DMS53 treated with DMSO at 0.1 percent for 48 hours (cell line): Measurements from ENCODE around the gene ATP6V1A.

ENCODE experiments used
- DNase-seq: peaks from one replicate; lab custom pipeline; 2025; ENCODE audit not compliant: unreplicated experiment; lab: John Stamatoyannopoulos, UW

ATP6V1A gene

DNA sequence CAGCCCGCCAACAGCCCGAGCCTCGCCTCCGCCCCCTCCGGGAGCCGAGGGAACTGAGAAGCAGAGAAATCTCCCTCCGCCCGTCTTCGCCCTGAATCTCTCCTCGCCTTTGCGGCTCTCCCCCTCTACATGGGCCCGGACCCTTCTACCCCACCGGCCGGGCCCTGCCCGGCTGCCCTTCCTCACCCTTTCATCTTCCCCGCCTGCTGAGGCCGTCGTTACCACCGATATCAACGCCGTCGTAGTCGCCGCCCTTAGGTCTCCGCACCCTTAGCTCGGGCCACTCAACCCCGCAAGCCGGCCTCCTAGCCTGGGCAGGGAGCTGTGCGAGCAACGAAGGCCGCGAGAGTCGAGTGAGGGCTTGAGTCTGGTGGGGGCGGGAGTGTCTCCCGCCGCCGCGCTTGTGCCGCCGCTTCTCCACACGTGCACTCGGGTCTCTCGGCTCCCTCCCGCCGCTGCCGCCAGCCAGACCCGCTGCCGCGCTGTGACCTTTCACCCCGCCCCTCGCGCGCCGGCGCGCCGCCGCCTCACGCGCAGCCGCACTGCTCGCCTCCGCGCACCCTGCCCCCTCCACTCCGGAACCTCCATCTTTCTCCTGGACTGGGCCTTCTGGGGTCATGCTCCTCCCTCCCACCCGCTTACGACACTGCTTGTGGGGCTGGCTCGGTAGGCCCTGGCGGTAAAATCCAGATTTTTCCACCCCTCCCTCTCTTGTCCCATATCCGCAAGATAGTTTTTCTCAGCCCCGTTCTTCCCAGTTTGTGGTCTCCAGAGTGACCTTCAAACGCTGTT, 883 bp upstream of the ATP6V1A start, which contains the start of gene NAA50:
Gene NAA50 (minus strand): TSS at position 494 of the 792 bp plus-strand sequence. CDS start 300 bp downstream, at position 194.
- DNase-seq: peak; percentile 68

DNA sequence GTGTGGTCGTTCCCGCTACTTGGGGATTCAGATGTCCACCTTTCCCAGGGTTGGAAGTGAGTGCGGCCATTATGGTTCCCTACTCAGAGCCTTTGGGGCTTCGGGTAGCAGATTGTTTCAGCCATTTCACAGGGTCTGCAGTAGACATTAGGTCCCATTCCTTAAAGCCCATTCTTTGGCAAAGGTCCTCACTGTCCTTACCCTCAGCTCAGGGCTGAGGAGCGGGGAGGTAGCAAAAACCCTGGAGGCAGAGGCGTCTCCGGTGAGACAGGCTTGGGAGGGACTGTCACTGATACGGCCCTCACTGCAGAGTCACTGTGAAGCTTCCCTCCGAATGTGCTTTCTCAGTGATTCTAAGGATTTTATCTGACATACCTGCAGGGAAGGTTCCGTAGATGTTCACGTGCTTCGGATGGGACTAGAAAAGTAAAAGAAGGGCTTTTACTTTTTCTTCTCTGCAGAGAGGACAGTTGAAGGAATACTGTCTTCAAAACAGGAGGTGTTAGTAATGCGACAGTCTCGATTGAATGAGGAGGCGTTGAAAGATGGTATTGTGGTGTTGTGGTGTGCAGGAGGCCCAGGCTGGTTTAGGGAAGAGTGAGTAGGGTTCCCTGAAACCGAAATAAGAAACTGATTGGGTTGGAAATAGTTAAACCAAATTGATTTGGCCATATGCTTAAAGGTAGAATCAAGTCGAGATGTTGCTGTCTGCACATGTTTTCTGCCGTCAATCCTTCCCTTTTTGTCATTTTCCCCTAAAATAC, 630 bp downstream of the ATP6V1A start:
- DNase-seq: no peak

DNA sequence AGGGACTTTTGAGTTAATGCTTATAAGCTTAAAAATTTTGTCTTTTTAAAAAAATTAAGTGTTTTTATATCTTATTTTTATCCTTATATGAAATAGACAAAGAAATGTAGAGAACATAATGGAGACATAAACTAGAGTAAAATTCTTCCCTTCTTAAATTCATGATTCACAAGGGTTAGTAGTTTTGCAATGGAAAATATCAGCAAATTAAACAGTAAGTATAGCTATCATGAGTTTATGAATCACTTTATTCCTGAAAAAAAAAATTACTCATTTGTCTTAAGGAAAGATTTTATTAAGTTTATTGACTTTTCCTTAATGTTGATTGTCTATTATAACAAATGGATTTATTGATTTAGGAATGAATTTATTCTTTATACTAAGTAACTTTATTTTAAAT, 4.3 kb downstream of the ATP6V1A start:
- no peak for DNase-seq

DNA sequence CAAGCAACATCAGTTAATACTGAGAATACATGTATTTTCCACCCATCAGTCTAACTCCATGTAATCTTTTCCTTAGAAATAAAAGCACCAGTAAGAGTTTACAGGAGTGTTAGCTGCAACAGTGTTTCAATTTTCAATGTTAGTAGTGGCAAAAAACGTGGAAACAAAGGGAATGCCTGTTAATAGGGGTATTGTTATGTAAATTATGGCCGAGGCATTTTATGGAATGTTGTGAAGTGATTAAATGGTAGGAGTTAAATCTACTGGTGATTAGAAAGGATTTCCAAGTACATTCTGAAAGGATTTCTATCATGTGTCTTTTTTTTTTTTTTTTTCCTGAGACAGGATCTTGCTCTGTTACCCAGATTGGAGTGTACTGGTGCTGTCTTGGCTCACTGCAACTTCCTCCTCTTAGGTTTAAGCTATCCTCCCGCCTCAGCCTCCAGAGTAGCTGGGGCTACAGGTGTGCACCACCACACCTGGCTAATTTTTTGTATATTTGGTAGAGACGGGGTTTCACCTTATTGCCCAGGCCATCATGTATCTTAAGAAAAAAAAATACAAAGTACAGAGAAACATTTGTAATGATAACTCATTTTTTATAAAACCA, 6.6 kb downstream of the ATP6V1A start:
- no peak for DNase-seq

DNA sequence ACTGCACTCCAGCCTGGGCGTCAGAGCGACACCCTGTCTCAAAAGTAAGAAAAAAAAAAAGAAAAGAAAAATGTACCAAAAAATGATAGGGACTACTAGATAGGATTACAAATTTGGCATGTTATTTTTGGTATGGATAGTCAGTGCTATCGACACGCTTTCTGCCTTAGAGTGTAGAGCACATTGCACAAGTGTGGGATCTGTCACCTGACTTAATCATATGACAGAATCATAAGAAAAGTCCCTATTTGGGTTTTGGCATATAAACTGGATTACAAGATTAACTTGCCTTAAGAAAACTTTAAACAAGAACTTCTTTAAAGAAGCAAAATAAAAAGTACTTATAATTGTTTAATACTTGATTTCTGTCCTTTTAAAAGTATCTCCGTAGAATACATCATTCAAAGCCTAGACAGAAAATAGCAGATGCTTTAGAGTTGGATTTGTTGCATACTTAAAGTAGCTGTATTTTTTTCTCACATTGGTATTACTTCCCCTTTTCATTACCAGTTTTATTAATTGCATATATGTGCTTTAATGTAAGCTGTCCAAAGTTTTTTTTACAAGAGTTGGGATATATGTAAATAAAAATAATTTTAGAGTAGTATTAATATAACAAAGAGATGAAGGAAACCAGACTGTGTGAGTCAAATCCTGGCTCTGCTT, 7.8 kb downstream of the ATP6V1A start:
- no peak for DNase-seq

DNA sequence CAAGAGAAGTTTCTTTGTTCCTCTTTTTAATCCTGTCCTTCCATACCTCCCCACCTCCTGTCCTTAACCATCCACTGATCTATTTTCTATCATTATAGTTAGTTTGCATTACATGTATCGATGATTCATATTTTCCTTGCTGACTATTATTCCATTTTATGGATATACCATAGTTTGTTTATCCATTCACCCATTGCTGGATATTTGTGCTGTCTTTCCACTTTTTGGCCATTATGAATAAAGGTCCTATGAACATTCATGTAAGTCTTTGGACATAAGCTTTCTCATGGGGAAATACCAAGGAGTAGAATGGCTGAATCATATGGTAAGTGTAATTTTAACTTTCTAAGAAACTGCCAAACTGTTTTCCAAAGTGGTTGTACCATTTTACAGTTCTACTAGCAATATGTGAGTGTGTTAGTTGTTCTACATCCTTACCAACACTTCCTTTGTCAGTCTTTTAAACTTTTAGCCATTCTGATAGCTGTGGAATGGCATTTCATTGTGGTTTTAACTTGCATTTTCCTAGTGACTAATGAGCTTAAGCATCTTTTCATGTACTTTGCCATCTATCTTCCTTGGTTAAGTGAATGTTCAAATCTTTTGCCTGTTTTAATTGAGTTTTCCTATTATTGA, 11.7 kb downstream of the ATP6V1A start:
- DNase-seq: no peak

DNA sequence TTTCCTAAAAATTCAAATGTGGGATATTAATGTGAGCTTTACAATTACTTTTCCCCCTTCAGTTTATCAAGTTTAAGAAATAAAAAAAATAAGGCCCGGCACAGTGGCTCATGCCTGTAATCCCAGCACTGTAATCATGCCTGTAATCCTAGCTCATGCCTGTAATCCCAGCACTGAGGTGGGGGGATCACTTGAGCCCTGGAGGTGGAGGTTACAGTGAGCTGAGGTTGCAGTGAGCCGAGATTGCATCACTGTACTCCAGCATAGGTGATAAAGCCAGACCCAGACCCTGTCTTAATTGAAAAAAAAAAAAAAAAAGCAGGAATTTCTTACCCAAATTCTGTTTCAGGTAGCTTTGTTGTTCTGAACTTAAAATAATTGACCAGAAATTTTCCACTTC, 17.9 kb downstream of the ATP6V1A start:
- no peak for DNase-seq

DNA sequence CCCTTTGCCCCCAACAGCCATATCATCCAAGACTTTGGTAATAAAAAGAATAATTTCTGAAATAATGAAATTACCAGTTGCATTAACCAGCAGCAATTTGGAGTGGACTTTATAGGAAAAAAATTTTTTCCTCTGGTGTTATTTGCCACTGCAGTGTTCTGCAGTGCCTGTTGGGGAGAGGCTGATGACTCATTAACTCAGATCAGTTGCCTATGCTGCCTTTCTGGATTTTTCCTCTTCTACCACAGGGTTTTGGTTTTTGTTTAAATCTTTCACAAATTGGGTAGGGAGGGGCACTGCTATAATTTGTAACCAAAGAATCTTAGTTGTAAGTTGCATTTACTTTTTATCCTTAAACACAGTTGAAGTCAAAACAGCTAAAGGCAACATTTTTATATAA, 22.7 kb downstream of the ATP6V1A start:
- DNase-seq: no peak

DNA sequence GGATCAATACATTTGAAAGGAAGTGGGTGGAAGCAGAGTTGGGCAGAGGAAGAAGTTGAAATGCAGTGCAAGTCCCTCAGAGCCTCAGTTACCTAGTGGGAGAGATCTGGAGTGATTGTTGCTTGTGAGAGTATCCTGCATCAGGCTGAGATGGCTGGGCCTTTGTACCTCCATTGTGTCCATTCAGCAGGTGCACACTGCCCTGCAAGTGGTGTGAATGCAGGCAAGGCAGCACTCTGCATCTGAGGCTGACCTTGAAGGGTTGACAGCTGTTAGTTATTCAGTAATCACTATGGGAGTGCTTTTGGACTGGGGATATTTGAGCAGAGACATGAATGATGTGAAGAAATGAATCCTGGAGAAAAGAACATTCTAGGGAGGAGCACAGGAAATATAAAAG, 25.2 kb downstream of the ATP6V1A start:
- no peak for DNase-seq

DNA sequence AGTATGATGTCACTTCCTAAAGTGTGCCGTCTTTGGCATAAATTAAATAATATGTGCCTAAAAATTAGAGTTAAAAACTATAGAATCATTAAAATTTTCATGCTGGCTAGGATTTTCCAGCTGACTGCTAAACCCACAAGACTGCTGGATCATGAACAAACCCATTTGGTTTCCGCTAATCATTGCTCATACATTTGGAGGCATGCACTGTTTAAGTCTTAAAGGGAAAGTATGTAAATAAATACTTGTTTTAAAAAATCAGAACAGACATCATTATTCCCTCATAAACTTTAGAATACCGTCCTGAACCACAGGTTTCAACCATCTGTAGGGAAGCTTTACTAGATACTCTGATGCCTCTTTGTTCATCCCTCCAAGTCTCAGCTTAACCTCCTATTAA, 26.5 kb downstream of the ATP6V1A start:
- no peak for DNase-seq

DNA sequence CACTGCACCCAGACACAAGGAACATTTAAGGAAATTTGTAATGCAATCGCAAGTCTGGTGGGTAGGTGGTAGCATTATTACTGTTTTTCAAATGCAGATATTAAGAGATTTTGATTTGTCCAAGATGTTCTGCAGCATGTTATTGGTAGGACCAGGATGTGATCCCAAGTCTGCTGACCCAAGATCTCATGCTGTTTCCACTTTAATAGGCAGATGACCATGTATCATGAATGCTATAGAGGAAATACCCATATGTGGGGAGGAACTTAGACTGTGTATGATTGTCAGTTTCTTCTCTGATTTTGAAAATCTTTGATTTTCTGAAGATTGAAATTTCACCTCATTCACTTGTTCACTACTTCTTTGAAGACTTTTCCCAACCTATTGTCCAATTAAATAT, 28.7 kb downstream of the ATP6V1A start:
- no peak for DNase-seq

DNA sequence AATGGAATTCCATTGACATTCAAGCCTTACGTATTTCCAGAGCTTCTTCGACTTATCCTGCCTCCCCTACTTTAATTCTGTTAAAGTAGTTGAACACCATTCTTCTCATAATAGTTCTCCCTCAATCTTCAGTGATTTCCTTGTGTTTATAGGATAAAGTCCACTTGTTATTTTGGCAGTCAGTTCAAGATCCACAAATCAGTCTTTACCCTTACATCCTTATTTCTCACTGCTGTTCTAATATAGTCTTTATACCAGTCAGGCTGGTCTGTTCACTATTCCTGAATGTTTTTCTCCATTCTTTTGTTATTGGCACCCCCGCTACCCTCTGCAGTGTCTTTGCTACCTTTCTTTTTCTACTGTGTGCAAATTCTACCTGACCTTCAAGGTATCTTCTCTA, 29.7 kb downstream of the ATP6V1A start:
- DNase-seq: no peak

DNA sequence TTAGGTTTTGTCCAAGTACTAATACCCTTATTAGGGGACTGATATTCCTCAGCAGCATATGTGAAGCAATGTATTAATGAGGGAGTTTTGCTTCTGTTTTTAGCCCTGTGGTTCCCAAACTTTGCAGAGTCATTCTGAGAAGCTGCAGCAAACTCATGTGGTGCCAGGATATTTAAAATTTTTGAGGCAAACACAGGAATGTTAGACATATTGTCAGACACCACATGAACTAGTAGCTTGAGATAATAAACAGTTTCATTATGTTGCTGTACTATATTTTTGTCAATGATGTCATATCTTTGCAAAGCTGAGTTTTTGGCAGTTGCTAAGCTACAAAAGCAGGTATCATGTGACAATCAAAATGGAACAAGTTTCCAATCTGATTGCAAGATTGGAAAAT, 36.6 kb downstream of the ATP6V1A start:
- no peak for DNase-seq

DNA sequence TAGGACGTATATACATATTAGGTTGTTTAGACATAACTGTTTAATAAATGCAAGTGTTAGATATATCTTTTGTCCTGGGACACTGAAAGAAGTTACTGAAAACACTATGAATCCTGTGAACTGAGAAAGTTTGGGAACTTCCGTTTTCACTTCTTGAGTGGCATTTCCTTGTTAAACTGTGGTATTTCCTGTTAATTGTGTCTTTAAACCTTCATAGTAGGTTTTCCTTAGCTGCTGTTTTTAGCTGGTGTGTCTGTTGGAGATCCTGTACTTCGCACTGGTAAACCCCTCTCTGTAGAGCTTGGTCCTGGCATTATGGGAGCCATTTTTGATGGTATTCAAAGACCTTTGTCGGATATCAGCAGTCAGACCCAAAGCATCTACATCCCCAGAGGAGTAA, 37.1 kb downstream of the ATP6V1A start:
- no peak for DNase-seq

DNA sequence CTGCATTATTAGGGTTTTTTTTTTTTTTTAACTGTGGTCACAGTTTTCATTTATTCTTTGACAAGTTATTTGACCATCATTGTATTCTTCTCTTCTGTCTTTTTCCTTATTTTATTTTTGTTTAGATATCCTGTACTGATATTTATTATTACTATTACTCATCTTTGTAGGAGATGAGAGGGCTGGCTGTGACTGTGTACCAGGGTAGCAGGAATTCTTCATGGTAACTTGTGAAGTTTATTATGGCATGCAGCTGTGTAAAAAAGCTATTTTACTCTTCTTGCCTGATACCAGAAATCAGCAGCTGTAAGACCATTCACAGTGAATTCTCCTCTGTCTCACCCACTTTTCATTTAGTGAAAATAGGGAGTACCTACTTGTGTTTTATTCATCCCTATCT, 44.5 kb downstream of the ATP6V1A start:
- no peak for DNase-seq

DNA sequence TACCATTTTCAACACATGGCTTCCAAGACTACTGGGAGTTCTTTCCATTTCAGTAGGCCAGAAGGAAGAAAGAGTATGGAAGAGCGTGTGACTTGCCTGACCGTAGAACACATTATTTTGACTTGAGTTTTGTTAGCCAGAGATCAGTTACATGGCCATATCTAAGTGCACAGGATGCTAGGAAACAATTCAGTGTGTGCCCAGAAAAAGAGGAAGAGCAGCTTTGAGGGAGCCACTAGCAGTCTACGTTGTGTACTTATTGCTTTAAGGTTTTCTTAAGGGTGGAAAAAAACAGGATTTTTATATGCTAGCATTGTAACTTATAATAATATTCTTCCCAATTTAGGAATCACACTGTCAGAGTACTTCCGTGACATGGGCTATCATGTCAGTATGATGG, 47.7 kb downstream of the ATP6V1A start:
- no peak for DNase-seq

DNA sequence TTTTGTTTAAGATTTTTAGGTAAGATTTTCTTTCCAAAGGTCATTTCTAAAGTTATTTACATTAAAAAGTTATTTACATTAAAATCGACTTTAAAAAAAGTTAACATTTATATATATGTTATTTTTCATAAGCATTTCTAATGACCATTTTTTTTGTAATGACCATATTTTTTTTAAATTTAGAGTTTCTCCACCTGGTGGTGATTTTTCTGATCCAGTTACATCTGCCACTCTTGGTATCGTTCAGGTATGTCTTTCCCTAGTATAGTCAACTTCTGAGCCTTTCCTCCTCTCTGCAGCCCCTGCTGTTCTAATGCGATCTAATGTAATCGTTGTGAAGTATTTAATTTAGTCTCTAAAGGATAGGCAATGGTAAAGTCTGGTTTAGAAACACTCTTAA, 48.9 kb downstream of the ATP6V1A start:
- no peak for DNase-seq

DNA sequence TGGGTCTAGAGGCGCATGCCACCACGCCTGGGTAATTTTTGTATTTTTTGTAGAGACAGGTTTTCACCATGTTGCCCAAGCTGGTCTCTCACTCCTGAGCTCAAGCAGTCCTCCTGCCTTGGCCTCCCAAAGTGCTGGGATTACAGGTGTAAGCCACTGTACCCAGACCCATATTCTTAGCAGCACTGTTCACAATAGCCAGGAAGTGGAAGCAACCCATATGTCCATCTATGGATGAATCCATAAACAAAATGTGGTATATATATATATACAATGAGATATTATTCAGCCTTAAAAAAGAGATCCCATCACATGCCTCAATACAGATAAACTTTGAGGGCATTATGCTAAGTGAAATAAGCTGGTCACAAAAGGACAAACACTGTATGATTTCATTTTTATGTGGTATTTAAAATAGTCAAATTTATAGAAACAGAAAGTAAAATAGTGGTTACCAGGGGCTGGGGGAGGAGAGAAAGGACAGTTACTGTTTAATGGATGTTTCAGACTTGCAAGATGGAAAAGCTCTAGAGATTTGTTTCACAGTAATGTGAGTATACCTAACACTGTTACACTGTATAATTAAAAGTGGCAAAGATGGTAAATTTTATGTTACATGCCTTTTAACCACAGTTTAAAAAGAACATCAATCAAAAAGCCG, 56.1 kb downstream of the ATP6V1A start:
- DNase-seq: no peak

DNA sequence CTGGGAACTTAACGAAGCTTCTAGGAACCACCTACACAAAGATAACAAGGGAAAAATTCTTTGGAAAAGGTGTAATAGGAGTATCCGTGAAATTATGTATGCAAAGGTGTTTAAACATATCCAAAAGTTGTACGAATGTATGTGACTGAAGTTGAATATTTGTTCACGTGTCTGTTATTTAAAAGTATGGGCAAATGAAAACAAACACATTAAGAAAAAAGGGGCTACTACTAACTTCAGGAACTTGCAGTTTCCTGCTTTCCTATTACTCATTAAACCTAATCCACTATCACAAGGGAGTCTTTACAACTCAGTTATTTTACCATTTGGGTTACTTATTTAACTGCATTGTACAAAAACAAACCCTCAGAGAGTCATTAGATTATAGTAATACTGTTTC, 57.8 kb downstream of the ATP6V1A start:
- no peak for DNase-seq

DNA sequence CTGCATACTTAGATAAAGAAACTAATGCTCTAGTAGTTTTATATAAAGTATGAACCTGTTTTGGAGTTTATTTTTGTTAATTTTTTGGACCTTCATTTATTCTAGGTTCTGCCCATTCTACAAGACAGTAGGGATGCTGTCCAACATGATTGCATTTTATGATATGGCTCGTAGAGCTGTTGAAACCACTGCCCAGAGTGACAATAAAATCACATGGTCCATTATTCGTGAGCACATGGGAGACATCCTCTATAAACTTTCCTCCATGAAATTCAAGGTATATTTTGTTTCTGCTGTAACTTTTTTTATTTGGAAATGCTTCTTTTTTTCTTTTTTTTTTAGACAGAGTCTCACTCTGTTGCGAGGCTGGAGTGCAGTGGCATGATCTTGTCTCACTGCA, 58.4 kb downstream of the ATP6V1A start:
- DNase-seq: no peak

DNA sequence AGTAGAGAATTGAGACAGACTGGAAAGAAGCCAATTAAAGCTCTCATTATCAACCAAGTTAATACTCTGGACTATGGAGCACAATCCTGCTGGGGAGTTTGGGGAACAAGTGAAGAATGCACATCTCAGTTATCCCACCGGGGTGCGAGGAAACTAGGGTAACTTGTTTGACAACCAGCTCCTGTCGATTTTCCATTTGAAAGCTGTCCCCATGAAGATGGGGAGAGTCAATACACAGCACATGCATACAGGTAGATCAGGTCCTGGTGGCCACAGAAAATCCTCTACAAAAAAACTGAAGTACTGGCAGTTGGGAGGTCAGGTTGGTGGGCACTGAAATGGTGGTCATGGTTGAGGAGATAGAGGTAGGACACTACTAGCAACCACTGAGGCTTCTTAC, 66.0 kb downstream of the ATP6V1A start:
- DNase-seq: no peak
